HepG2 (cell line): Measurements from ENCODE around the gene INTS1. TPM values are rescaled to one million over a fixed set of nuclear protein-coding genes. Genes with fewer than 3 reads are reported as not detected.
A peak's percentile ranks its signal among the peaks of the same experiment; 100 is the strongest.

Source experiments
- DDIT3 ChIP-seq: sonication (generic); formaldehyde crosslinking; IDR thresholded peaks from 2 replicates; pipeline ENCODE4 v1.4.0; 2020; ENCODE audit warnings: mild to moderate bottlenecking, missing genetic modification reagents
- FOSL2 ChIP-seq: sonication (generic); formaldehyde crosslinking; IDR thresholded peaks from 2 replicates; pipeline ENCODE4 v1.4.0; 2020; ENCODE audit warnings: missing genetic modification reagents
- GATAD1 ChIP-seq: IDR thresholded peaks from 2 replicates; pipeline ENCODE4 v1.6.1; 2016; ENCODE audit warnings: missing genetic modification reagents, missing compliant biosample characterization
- GLI4 ChIP-seq: sonication (generic); formaldehyde crosslinking; IDR thresholded peaks from 2 replicates; pipeline ENCODE4 v1.5.1; 2020; ENCODE audit warnings: missing genetic modification reagents, mild to moderate bottlenecking, moderate library complexity, borderline replicate concordance
- JUND ChIP-seq: sonication (generic); formaldehyde crosslinking; IDR thresholded peaks from 2 replicates; pipeline ENCODE4 v1.8.0; 2022; ENCODE audit warnings: mild to moderate bottlenecking, missing genetic modification reagents
- KDM1A ChIP-seq: IDR thresholded peaks from 2 replicates; pipeline ENCODE4 v1.6.1; 2016; ENCODE audit warnings: missing compliant biosample characterization
- KLF9 ChIP-seq: IDR thresholded peaks from 2 replicates; pipeline ENCODE4 v1.6.1; 2016; ENCODE audit warnings: low read depth
- KMT2B ChIP-seq: IDR thresholded peaks from 2 replicates; pipeline ENCODE4 v1.6.1; 2016; ENCODE audit warnings: missing genetic modification reagents, missing compliant biosample characterization
- RAD21 ChIP-seq: fragments of 450-650 bp; formaldehyde crosslinking; IDR thresholded peaks from 2 replicates; pipeline ENCODE4 v1.5.0; 2020; ENCODE audit warnings: mild to moderate bottlenecking
- RARG ChIP-seq: sonication (generic); formaldehyde crosslinking; IDR thresholded peaks from 2 replicates; pipeline ENCODE4 v1.4.0; 2020; ENCODE audit warnings: low read depth, mild to moderate bottlenecking, missing genetic modification reagents
- RBM39 ChIP-seq: fragments of 200-400 bp; formaldehyde crosslinking; IDR thresholded peaks from one replicate; pipeline ENCODE4 v1.6.1; 2018; ENCODE audit warnings: antibody characterized with exemption, mild to moderate bottlenecking, low read depth, low read length; ENCODE audit not compliant: poor library complexity, severe bottlenecking
- SATB2 ChIP-seq: sonication (generic); formaldehyde crosslinking; IDR thresholded peaks from 2 replicates; pipeline ENCODE4 v1.5.0; 2020; ENCODE audit warnings: missing genetic modification reagents
- SNAI1 ChIP-seq: sonication (generic); formaldehyde crosslinking; IDR thresholded peaks from 2 replicates; pipeline ENCODE4 v1.5.0; 2020; ENCODE audit warnings: mild to moderate bottlenecking, missing genetic modification reagents, borderline replicate concordance
- ZFP91 ChIP-seq: sonication (generic); formaldehyde crosslinking; IDR thresholded peaks from 2 replicates; pipeline ENCODE4 v1.9.0; 2022; ENCODE audit warnings: missing genetic modification reagents, mild to moderate bottlenecking, borderline replicate concordance
- ZKSCAN8 ChIP-seq: IDR thresholded peaks from 2 replicates; pipeline ENCODE4 v1.6.1; 2016; ENCODE audit warnings: borderline replicate concordance, missing genetic modification reagents, missing compliant biosample characterization
- ZNF232 ChIP-seq: sonication (generic); formaldehyde crosslinking; IDR thresholded peaks from 2 replicates; pipeline ENCODE4 v1.4.0; 2020; ENCODE audit warnings: missing genetic modification reagents, borderline replicate concordance
- polyA plus RNA-seq, 8 experiments: library from polyadenylated mRNA; depleted of rRNA in 3 of 8; stranded (reverse) in 7 of 8; unstranded in 1 of 8; fragments of >200 nt; fragmentation: Illumina TruSeq in 4 of 8; extraction: Trizol in 4 of 8; gene quantifications; 2 replicates each; pipeline versions ENCODE4 v1.2.1 to v1.2.3, GENCODE V29; 2011 to 2016; ENCODE audit warnings: low read depth in 4 of 8, missing spikeins in 1 of 8, mixed read lengths in 1 of 8; ENCODE audit not compliant: insufficient read depth in 1 of 8
- total RNA-seq, 5 experiments: library from RNA; depleted of rRNA; stranded (reverse); fragments of >200 nt; fragmentation: Illumina TruSeq; extraction: Trizol; gene quantifications; 2 replicates each; pipeline ENCODE4 v1.2.3, GENCODE V29; 2016; ENCODE audit warnings: low read depth in 1 of 5
- TF ChIP-seq, protein P1 (sequence below): sonication (generic); formaldehyde crosslinking; IDR thresholded peaks from 2 replicates; pipeline ENCODE4 v1.5.1; 2020; ENCODE audit warnings: mild to moderate bottlenecking, missing genetic modification reagents, borderline replicate concordance
- TF ChIP-seq, protein P2 (sequence below): sonication (generic); formaldehyde crosslinking; IDR thresholded peaks from 2 replicates; pipeline ENCODE4 v1.4.0; 2020; ENCODE audit warnings: missing genetic modification reagents

The INTS1 gene
- total and polyA plus RNA-seq, 2 of the 13 experiments (the other 11 are each of a cell fraction or from before 2014, with no cell fraction given) = 13.7 to 29.0 TPM

GRCh38 chr7:1425292-1426136 is 78.7 kb downstream of the INTS1 start (continued):
- TF ChIP-seq, protein P1, sequence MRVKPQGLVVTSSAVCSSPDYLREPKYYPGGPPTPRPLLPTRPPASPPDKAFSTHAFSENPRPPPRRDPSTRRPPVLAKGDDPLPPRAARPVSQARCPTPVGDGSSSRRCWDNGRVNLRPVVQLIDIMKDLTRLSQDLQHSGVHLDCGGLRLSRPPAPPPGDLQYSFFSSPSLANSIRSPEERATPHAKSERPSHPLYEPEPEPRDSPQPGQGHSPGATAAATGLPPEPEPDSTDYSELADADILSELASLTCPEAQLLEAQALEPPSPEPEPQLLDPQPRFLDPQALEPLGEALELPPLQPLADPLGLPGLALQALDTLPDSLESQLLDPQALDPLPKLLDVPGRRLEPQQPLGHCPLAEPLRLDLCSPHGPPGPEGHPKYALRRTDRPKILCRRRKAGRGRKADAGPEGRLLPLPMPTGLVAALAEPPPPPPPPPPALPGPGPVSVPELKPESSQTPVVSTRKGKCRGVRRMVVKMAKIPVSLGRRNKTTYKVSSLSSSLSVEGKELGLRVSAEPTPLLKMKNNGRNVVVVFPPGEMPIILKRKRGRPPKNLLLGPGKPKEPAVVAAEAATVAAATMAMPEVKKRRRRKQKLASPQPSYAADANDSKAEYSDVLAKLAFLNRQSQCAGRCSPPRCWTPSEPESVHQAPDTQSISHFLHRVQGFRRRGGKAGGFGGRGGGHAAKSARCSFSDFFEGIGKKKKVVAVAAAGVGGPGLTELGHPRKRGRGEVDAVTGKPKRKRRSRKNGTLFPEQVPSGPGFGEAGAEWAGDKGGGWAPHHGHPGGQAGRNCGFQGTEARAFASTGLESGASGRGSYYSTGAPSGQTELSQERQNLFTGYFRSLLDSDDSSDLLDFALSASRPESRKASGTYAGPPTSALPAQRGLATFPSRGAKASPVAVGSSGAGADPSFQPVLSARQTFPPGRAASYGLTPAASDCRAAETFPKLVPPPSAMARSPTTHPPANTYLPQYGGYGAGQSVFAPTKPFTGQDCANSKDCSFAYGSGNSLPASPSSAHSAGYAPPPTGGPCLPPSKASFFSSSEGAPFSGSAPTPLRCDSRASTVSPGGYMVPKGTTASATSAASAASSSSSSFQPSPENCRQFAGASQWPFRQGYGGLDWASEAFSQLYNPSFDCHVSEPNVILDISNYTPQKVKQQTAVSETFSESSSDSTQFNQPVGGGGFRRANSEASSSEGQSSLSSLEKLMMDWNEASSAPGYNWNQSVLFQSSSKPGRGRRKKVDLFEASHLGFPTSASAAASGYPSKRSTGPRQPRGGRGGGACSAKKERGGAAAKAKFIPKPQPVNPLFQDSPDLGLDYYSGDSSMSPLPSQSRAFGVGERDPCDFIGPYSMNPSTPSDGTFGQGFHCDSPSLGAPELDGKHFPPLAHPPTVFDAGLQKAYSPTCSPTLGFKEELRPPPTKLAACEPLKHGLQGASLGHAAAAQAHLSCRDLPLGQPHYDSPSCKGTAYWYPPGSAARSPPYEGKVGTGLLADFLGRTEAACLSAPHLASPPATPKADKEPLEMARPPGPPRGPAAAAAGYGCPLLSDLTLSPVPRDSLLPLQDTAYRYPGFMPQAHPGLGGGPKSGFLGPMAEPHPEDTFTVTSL (CRISPR knock-in tag) = no peak
- TF ChIP-seq ZKSCAN8 (CRISPR knock-in tag) = no peak
- no peak for TF ChIP-seq GLI4 (CRISPR knock-in tag)
- TF ChIP-seq JUND (CRISPR knock-in tag) = no peak
- no peak for TF ChIP-seq SATB2 (CRISPR knock-in tag)
- peak; percentile 51; the same call in 1 of the 2 replicates for TF ChIP-seq GATAD1 (CRISPR knock-in tag)
- TF ChIP-seq RBM39 = no peak
- TF ChIP-seq, protein P2, sequence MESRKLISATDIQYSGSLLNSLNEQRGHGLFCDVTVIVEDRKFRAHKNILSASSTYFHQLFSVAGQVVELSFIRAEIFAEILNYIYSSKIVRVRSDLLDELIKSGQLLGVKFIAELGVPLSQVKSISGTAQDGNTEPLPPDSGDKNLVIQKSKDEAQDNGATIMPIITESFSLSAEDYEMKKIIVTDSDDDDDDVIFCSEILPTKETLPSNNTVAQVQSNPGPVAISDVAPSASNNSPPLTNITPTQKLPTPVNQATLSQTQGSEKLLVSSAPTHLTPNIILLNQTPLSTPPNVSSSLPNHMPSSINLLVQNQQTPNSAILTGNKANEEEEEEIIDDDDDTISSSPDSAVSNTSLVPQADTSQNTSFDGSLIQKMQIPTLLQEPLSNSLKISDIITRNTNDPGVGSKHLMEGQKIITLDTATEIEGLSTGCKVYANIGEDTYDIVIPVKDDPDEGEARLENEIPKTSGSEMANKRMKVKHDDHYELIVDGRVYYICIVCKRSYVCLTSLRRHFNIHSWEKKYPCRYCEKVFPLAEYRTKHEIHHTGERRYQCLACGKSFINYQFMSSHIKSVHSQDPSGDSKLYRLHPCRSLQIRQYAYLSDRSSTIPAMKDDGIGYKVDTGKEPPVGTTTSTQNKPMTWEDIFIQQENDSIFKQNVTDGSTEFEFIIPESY (CRISPR knock-in tag) = no peak
- TF ChIP-seq RARG (CRISPR knock-in tag) = no peak
- no peak for TF ChIP-seq ZNF232 (CRISPR knock-in tag)
- no peak for TF ChIP-seq SNAI1 (CRISPR knock-in tag)
- no peak for TF ChIP-seq DDIT3
- TF ChIP-seq KLF9 = no peak
- no peak for TF ChIP-seq FOSL2
- no peak for TF ChIP-seq KMT2B (CRISPR knock-in tag)
- no peak for TF ChIP-seq KDM1A (CRISPR knock-in tag)
- TF ChIP-seq RAD21 (CRISPR knock-in tag) = no peak
- peak; percentile 21; the same call in 1 of the 2 replicates for TF ChIP-seq ZFP91 (CRISPR knock-in tag)
